Gastrocnemius medialis (tissue), 4 donors: ENCODE measurements around the gene KCTD5.

Experiments
- POLR2A ChIP-seq, 2 donors: fragments of 450-650 bp; IDR thresholded peaks; one replicate each; pipeline ENCODE4 v1.6.1; 2017; ENCODE audit warnings: antibody characterized with exemption in 2 of 2, mild to moderate bottlenecking in 2 of 2, moderate library complexity in 2 of 2
- TF ChIP-seq, protein P1 (sequence below), 5 experiments: fragments of 450-650 bp in 3 of 5; fragments of 200-600 bp in 2 of 5; sonication (generic) in 2 of 5; IDR thresholded peaks in 4 of 5; conservative IDR thresholded peaks in 1 of 5; 1 replicate in 4 of 5; 2 replicates in 1 of 5; pipeline ENCODE4 v1.5.1; 2016 to 2019; ENCODE audit warnings: antibody characterized with exemption in 5 of 5, mild to moderate bottlenecking in 3 of 5, moderate library complexity in 3 of 5

DNA sequence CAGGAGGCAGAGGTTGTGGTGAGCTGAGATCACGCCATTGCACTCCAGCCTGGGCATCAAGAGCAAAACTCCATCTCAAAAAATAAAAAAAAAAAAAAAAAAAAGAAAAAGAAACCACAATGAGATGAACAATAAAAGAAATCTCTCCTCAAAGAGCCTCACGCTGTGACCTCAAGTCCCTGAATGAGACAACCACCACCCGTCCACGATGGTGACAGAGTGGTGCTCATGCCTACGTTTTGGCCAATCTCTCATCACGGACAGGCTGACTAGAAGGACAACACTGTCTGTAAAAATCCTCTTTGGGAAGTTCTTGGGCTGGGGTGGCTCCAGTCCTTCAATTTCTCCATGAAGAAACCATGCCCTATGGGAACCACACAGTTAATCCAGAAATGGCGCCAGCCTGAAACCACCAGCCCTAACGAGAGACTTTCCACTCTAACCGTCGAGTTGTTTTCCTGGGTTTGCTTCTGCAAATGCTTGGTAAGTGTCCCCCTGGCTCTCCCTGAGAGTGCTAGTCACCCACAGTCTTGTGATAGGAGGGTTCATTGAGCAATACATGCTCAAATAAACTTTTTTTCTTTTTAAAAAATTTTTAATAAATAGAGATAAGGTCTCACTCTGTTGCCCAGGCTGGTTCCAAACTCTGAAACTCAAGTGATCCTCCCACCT is 52.7 kb downstream of the KCTD5 start:
- TF ChIP-seq, protein P1, sequence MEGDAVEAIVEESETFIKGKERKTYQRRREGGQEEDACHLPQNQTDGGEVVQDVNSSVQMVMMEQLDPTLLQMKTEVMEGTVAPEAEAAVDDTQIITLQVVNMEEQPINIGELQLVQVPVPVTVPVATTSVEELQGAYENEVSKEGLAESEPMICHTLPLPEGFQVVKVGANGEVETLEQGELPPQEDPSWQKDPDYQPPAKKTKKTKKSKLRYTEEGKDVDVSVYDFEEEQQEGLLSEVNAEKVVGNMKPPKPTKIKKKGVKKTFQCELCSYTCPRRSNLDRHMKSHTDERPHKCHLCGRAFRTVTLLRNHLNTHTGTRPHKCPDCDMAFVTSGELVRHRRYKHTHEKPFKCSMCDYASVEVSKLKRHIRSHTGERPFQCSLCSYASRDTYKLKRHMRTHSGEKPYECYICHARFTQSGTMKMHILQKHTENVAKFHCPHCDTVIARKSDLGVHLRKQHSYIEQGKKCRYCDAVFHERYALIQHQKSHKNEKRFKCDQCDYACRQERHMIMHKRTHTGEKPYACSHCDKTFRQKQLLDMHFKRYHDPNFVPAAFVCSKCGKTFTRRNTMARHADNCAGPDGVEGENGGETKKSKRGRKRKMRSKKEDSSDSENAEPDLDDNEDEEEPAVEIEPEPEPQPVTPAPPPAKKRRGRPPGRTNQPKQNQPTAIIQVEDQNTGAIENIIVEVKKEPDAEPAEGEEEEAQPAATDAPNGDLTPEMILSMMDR (IDR thresholded peaks at IDR 0.05 in 4 of 5, conservative IDR thresholded peaks at IDR 0.05 in 1 of 5), result no peak
- TF ChIP-seq POLR2A (IDR thresholded peaks at IDR 0.05), result no peak
